ENCODE data around the gene KCNMA1.
"Not testable (repeated sequence)": the region's sequence is repeated elsewhere in the genome, so short reads cannot be mapped to it uniquely, and the experiment has no call there.

KCNMA1 gene

GRCh38 chr10:77409697-77410471, 227.7 kb downstream of the KCNMA1 start:
- no peak for DNase-seq

GRCh38 chr10:77408259-77408658, 229.3 kb downstream of the KCNMA1 start:
- DNase-seq: no peak

GRCh38 chr10:77406764-77407430, 230.7 kb downstream of the KCNMA1 start:
- no peak for DNase-seq

GRCh38 chr10:77405771-77406241, 231.8 kb downstream of the KCNMA1 start:
- DNase-seq: no peak

- no peak for DNase-seq
Observed at GRCh38 chr10:77404810-77405209, 232.8 kb downstream of the KCNMA1 start.

GRCh38 chr10:77403761-77404160, 233.8 kb downstream of the KCNMA1 start:
- DNase-seq: no peak

- DNase-seq: no peak
Observed at GRCh38 chr10:77401683-77402082, 235.9 kb downstream of the KCNMA1 start.

- no peak for DNase-seq
Observed at GRCh38 chr10:77400033-77400432, 237.6 kb downstream of the KCNMA1 start.

- no peak for DNase-seq
Observed at GRCh38 chr10:77398986-77399755, 238.4 kb downstream of the KCNMA1 start.

- no peak for DNase-seq
Observed at GRCh38 chr10:77398558-77398957, 239.1 kb downstream of the KCNMA1 start.

- no peak for DNase-seq
Observed at GRCh38 chr10:77397103-77397502, 240.5 kb downstream of the KCNMA1 start.

- no peak for DNase-seq
Observed at GRCh38 chr10:77396290-77396689, 241.3 kb downstream of the KCNMA1 start.

GRCh38 chr10:77393821-77394501, 243.6 kb downstream of the KCNMA1 start:
- no peak for DNase-seq

- DNase-seq: no peak
Observed at GRCh38 chr10:77393411-77393810, 244.2 kb downstream of the KCNMA1 start.

- DNase-seq: no peak
Observed at GRCh38 chr10:77392851-77393250, 244.8 kb downstream of the KCNMA1 start.

- no peak for DNase-seq
Observed at GRCh38 chr10:77392236-77392721, 245.3 kb downstream of the KCNMA1 start.

- DNase-seq: no peak
Observed at GRCh38 chr10:77391605-77392235, 245.9 kb downstream of the KCNMA1 start.

- no peak for DNase-seq
Observed at GRCh38 chr10:77390481-77390891, 247.1 kb downstream of the KCNMA1 start.

- no peak for DNase-seq
Observed at GRCh38 chr10:77388571-77389100, 249.0 kb downstream of the KCNMA1 start.

GRCh38 chr10:77387701-77388100, 249.9 kb downstream of the KCNMA1 start:
- not testable (repeated sequence) for DNase-seq

GRCh38 chr10:77387247-77387646, 250.4 kb downstream of the KCNMA1 start:
- no peak for DNase-seq

- no peak for DNase-seq
Observed at GRCh38 chr10:77386838-77387237, 250.8 kb downstream of the KCNMA1 start.
